Peyer's patch (tissue), 4 donors: ENCODE data around the gene MAT1A.

Experiments
- CTCF ChIP-seq, 6 experiments: fragments of 450-650 bp in 4 of 6; fragments of 200-600 bp in 2 of 6; sonication (generic) in 1 of 6; IDR thresholded peaks; one replicate each; pipeline ENCODE4 v1.5.1; 2017 to 2019; ENCODE audit warnings: antibody characterized with exemption in 6 of 6, mild to moderate bottlenecking in 3 of 6, moderate library complexity in 1 of 6
- POLR2A ChIP-seq, 2 donors: fragments of 450-650 bp; IDR thresholded peaks; one replicate each; pipeline ENCODE4 v1.5.1; 2017; ENCODE audit warnings: antibody characterized with exemption in 2 of 2, mild to moderate bottlenecking in 2 of 2, moderate library complexity in 2 of 2

GRCh38 chr10:80284522-80284921, 4.9 kb downstream of the MAT1A start:
- TF ChIP-seq POLR2A (IDR thresholded peaks at IDR 0.05) (no peak), CTCF (IDR thresholded peaks at IDR 0.05) (no peak)
